AG20443 (cell line): Measurements from ENCODE around the gene OLA1.

Experiments used
- DNase-seq: peaks from one replicate; pipeline ENCODE4 v3.0.0; 2012; ENCODE audit warnings: low spot score, mixed read lengths

Gene OLA1

GRCh38 chr2:174224665-174225288, 23.6 kb downstream of the OLA1 start:
- no peak for DNase-seq

GRCh38 chr2:174224125-174224524, 24.2 kb downstream of the OLA1 start:
- no peak for DNase-seq

- no peak for DNase-seq
These were observed 24.9 kb downstream of the OLA1 start for GRCh38 chr2:174223388-174223787.

- DNase-seq, result no peak
These were observed 26.2 kb downstream of the OLA1 start for GRCh38 chr2:174222154-174222553.

GRCh38 chr2:174219321-174219720, 29.0 kb downstream of the OLA1 start:
- no peak for DNase-seq

- DNase-seq, result no peak
These were observed 29.6 kb downstream of the OLA1 start for GRCh38 chr2:174218773-174219172.

- DNase-seq, result no peak
These were observed 30.5 kb downstream of the OLA1 start for GRCh38 chr2:174217869-174218268.

- DNase-seq, result no peak
These were observed 36.4 kb downstream of the OLA1 start for GRCh38 chr2:174211954-174212353.

GRCh38 chr2:174210862-174211261, 37.5 kb downstream of the OLA1 start:
- no peak for DNase-seq

- no peak for DNase-seq
These were observed 39.0 kb downstream of the OLA1 start for GRCh38 chr2:174209325-174209724.

GRCh38 chr2:174208026-174208425, 40.3 kb downstream of the OLA1 start:
- DNase-seq, result no peak

- no peak for DNase-seq
These were observed 42.8 kb downstream of the OLA1 start for GRCh38 chr2:174205562-174205961.

GRCh38 chr2:174202188-174202587, 46.1 kb downstream of the OLA1 start:
- DNase-seq, result no peak

GRCh38 chr2:174198846-174199564, 49.3 kb downstream of the OLA1 start:
- DNase-seq, result no peak

- no peak for DNase-seq
These were observed 53.1 kb downstream of the OLA1 start for GRCh38 chr2:174195253-174195652.

GRCh38 chr2:174193737-174194136, 54.6 kb downstream of the OLA1 start:
- no peak for DNase-seq

GRCh38 chr2:174192664-174193063, 55.7 kb downstream of the OLA1 start:
- DNase-seq, result no peak

- DNase-seq, result no peak
These were observed 56.8 kb downstream of the OLA1 start for GRCh38 chr2:174191342-174192074.

- no peak for DNase-seq
These were observed 63.4 kb downstream of the OLA1 start for GRCh38 chr2:174184915-174185314.

GRCh38 chr2:174184504-174184903, 63.8 kb downstream of the OLA1 start:
- no peak for DNase-seq

- no peak for DNase-seq
These were observed 65.3 kb downstream of the OLA1 start for GRCh38 chr2:174183076-174183475.

GRCh38 chr2:174181368-174181767, 67.0 kb downstream of the OLA1 start:
- DNase-seq, result no peak

GRCh38 chr2:174180726-174181236, 67.6 kb downstream of the OLA1 start:
- DNase-seq, result no peak
